Skeletal muscle tissue (tissue), 4 donors: Measurements from ENCODE around the gene PCARE. TPM values are rescaled to one million over a fixed set of nuclear protein-coding genes. Genes with fewer than 3 reads are reported as not detected.

Experiments
- H3K27ac ChIP-seq: one replicate; pipeline ENCODE4 v1.7.0; 2013; ENCODE audit warnings: mild to moderate bottlenecking, low read depth, low read length, inconsistent platforms
- H3K27me3 ChIP-seq, 3 donors: one replicate each; pipeline ENCODE4 v1.7.0; 2013; ENCODE audit warnings: low read length in 3 of 3; ENCODE audit not compliant: control insufficient read depth in 3 of 3, insufficient read depth in 3 of 3
- H3K36me3 ChIP-seq, 3 donors: one replicate each; pipeline ENCODE4 v1.7.0; 2013; ENCODE audit warnings: low read length in 3 of 3; ENCODE audit not compliant: control insufficient read depth in 3 of 3, insufficient read depth in 3 of 3
- H3K4me1 ChIP-seq, 3 donors: one replicate each; pipeline ENCODE4 v1.7.0; 2013; ENCODE audit warnings: low read length in 3 of 3, mild to moderate bottlenecking in 3 of 3; ENCODE audit not compliant: control insufficient read depth in 3 of 3, insufficient read depth in 3 of 3
- H3K4me3 ChIP-seq, 3 donors: one replicate each; pipeline ENCODE4 v1.7.0; 2013; ENCODE audit warnings: low read length in 3 of 3
- H3K9ac ChIP-seq, 3 donors: one replicate each; pipeline ENCODE4 v1.7.0; 2013; ENCODE audit warnings: low read length in 3 of 3, mild to moderate bottlenecking in 3 of 3, moderate library complexity in 2 of 3, low read depth in 1 of 3
- H3K9me3 ChIP-seq, 3 donors: one replicate each; pipeline ENCODE4 v1.7.0; 2013; ENCODE audit warnings: low read length in 3 of 3; ENCODE audit not compliant: control insufficient read depth in 3 of 3
- total RNA-seq: library from RNA; depleted of rRNA; stranded (reverse); fragments of >200 nt; gene quantifications from one replicate; pipeline ENCODE4 v1.2.3, GENCODE V29; 2014
- donor health status: Osteomylitis.

Gene PCARE
- total RNA-seq, 1 donor from 2014 or later = under 0.01 TPM

DNA sequence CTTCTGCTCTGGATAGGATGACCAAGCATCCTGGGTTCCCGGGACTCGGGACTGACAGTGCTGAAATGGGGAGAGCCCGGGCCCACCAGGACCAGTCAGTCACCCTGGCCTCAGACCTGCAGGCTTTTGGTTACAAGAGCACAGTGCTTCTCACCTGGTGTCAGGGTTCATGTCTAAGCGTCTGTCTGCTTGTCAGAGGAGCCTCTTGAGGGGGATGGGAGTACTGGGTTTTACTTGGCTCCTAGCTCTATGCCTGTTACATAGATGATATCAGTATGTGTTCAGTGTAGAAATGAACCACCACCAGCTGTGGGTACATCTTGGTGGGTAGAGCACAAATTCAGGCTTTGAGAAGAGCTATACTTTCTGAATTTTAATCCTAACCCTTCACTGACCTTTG, 29.9 kb downstream of the PCARE start:
- no peaks in the 10 kb centered on the region for H3K9me3 ChIP-seq
- no peak overlapping the region for H3K4me3 ChIP-seq
- H3K9ac ChIP-seq = no peak overlapping the region

GRCh38 chr2:29042561-29043075, 31.7 kb downstream of the PCARE start:
- H3K36me3 ChIP-seq = peaks cover 0 to 45% (median 0%) of the 10 kb centered on the region in 3 donors
- no peaks in the 10 kb centered on the region for H3K9me3 ChIP-seq
- H3K4me1 ChIP-seq = no peaks in the 10 kb centered on the region
- H3K9ac ChIP-seq = no peak overlapping the region
- no peak overlapping the region for H3K4me3 ChIP-seq
- no peaks in the 10 kb centered on the region for H3K27me3 ChIP-seq
- H3K27ac ChIP-seq = no peak overlapping the region

More for the DNA sequence above, 29.9 kb downstream of the PCARE start:
- Histone ChIP-seq H3K27ac (no peak overlapping the region), H3K4me1 (no peaks in the 10 kb centered on the region), H3K36me3 (peaks cover 0 to 40% (median 0%) of the 10 kb centered on the region in 3 donors), H3K27me3 (no peaks in the 10 kb centered on the region)

DNA sequence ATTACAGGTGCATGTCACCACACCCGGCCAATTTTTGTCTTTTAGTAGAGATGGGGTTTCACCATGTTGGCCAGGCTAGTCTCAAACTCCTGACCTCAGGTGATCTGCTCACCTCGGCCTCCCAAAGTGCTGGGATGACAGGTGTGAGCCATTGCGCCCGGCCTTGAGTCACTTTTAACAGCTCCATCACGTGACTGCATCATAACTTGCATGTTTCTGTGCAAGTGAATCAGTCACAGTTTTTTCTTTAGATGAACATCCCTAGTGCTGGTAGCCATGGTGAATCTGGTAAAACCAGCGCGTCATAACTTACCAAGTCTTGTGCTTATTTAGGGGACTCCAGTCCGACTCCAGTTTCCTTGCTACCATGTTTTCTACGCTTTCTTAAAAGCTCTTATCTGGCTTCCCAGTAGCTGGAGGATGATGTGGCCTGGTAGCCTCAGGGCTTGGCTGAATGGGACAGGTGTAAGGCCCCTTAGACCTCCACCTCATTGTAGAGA, 33.1 kb downstream of the PCARE start:
- Histone ChIP-seq H3K27me3 (no peaks in the 10 kb centered on the region), H3K27ac (no peak overlapping the region), H3K9me3 (no peaks in the 10 kb centered on the region), H3K4me3 (no peak overlapping the region), H3K9ac (no peak overlapping the region), H3K4me1 (no peaks in the 10 kb centered on the region), H3K36me3 (peaks cover 0 to 42% (median 0%) of the 10 kb centered on the region in 3 donors)

GRCh38 chr2:29040552-29040951, 33.8 kb downstream of the PCARE start:
- Histone ChIP-seq H3K4me3 (no peak overlapping the region), H3K27ac (no peak overlapping the region), H3K4me1 (no peaks in the 10 kb centered on the region), H3K9ac (no peak overlapping the region), H3K9me3 (no peaks in the 10 kb centered on the region), H3K27me3 (no peaks in the 10 kb centered on the region), H3K36me3 (peaks cover 0 to 41% (median 0%) of the 10 kb centered on the region in 3 donors)

DNA sequence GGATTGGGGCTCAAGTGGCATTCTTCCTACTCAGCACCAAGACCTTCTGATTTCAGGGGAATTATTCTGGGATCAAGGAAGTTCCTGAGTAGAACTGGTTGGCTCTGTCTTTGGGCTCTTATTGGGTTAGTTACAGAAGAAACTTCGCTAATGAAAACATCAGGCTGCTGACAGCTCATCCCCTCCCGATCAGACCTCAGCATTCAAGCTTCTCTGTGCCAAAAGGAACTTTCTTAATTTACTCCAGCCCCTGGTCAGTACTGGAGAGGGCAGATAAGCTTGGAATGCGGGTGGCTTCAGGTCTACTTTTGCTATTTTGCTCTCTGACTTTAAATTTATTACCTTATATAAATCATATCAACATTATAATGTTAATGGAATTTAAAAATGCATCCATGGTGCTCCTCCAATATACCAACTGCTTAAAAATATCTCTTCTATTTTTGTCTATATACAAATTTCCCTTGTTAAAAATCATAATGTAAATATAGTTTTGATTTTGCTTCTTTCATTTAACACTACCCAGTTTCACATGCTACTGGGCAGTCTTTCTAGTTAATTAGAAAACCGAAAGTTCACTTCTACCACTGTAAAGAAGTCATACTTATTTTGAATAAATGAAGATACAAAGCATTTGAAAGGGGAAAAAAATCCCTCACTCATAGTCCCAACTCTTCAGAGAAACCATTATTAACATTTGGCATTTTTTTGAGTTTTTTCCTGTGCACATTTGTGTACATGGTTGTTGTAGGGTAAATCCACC, 34.4 kb downstream of the PCARE start:
- Histone ChIP-seq H3K27ac (no peak overlapping the region), H3K4me1 (no peaks in the 10 kb centered on the region), H3K36me3 (peaks cover 0 to 40% (median 0%) of the 10 kb centered on the region in 3 donors), H3K27me3 (no peaks in the 10 kb centered on the region), H3K9ac (no peak overlapping the region), H3K4me3 (no peak overlapping the region), H3K9me3 (no peaks in the 10 kb centered on the region)

DNA sequence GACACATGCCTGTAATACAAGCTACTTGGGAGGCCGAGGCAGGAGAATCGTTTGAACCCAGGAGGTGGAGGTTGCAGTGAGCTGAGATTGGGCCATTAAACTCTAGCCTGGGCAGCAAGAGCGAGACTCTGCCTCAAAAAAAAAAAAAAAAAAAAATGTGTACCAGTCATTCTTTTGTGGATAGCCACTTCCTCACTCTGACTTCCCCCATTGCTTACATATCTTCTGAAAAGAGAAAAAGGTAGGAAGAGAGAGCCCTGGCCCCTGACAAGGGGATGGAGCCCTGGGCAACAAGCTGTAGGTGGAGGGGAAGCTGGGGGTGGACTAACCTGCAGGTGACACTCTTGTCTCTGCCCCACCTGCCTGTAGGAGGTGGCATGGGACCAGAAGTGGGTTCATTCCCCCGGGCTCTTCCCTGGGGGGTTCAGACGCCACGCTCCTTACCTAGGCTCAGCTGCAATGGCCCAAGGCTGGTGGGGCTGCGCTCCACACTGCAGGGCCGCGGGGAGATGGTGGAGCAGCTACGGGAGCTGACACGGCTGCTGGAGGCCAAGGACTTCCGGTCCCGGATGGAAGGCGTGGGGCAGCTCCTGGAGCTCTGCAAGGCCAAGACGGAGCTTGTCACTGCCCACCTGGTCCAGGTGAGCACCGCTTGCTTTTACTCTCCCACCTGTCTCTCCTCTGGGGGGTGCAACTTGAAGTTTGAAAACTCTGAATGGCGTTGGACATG, 39.1 kb downstream of the PCARE start:
- Histone ChIP-seq H3K36me3 (peaks cover 0 to 49% (median 0%) of the 10 kb centered on the region in 3 donors), H3K27me3 (no peaks in the 10 kb centered on the region), H3K4me1 (no peaks in the 10 kb centered on the region), H3K4me3 (no peak overlapping the region), H3K9me3 (no peaks in the 10 kb centered on the region), H3K9ac (no peak overlapping the region), H3K27ac (no peak overlapping the region)

GRCh38 chr2:29033656-29034055, 40.7 kb downstream of the PCARE start:
- Histone ChIP-seq H3K36me3 (peaks cover 0 to 47% (median 0%) of the 10 kb centered on the region in 3 donors), H3K27me3 (no peaks in the 10 kb centered on the region), H3K9me3 (no peaks in the 10 kb centered on the region)

GRCh38 chr2:29033172-29033571, 41.2 kb downstream of the PCARE start:
- Histone ChIP-seq H3K27ac (no peak overlapping the region), H3K9me3 (no peaks in the 10 kb centered on the region), H3K4me3 (no peak overlapping the region), H3K4me1 (no peaks in the 10 kb centered on the region), H3K27me3 (no peaks in the 10 kb centered on the region), H3K9ac (no peak overlapping the region), H3K36me3 (peaks cover 0 to 51% (median under 1%) of the 10 kb centered on the region in 3 donors)

More at GRCh38 chr2:29033656-29034055, 40.7 kb downstream of the PCARE start:
- Histone ChIP-seq H3K4me3 (no peak overlapping the region), H3K4me1 (no peaks in the 10 kb centered on the region), H3K27ac (no peak overlapping the region), H3K9ac (no peak overlapping the region)

DNA sequence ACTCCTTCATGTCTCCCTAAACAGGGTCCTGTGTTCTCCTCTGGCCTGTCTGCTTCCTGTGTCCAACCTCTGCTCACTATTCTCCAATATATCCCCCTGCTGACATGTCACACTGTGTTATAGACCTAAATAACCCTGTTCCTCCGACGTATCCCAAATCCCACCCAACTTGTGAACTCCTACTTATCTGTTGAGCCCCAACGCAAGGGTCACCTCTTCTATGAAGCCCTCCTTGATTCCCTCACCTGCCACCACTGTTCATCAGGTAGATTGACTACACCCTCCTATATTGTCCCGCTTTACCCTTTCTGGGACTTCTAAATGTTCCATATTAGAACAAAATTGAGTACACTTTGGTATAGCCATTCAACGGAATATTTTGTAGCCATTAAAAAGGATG, 42.1 kb downstream of the PCARE start:
- Histone ChIP-seq H3K4me3 (no peak overlapping the region), H3K36me3 (peaks cover 0 to 55% (median 2%) of the 10 kb centered on the region in 3 donors), H3K27me3 (no peaks in the 10 kb centered on the region), H3K4me1 (no peaks in the 10 kb centered on the region), H3K27ac (no peak overlapping the region), H3K9me3 (no peaks in the 10 kb centered on the region), H3K9ac (no peak overlapping the region)

DNA sequence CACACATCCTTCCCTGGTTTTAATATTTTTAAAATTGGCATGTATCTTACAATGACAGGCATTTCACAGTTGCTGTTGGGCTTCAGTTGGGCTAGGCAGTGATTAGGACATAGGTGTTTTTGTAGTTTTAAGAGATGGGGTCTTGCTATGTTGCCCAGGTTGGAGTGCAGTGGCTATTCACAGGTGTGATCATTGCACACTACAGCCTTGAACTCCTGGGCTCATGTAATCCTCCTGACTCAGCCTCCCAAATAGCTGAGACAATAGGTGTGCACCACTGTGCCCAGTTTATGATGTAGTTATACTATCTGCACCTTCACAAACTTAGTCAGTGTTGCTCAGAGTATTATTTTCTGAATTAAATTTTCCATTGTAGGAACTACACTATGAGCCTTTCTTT, 43.3 kb downstream of the PCARE start:
- Histone ChIP-seq H3K36me3 (peaks cover 0 to 55% (median 5%) of the 10 kb centered on the region in 3 donors), H3K4me3 (no peak overlapping the region), H3K27me3 (no peaks in the 10 kb centered on the region), H3K4me1 (no peaks in the 10 kb centered on the region), H3K9ac (no peak overlapping the region), H3K9me3 (no peaks in the 10 kb centered on the region), H3K27ac (no peak overlapping the region)
